ENCODE data around the gene USP28.

The USP28 gene

GRCh38 chr11:113817626-113818025 is 57.7 kb downstream of the USP28 start (continued):
- TF ChIP-seq PRDM2 (tag by site-specific recombination; IDR thresholded peaks at IDR 0.05; ENCODE audit: borderline replicate concordance) = no peak
- no peak for TF ChIP-seq PRDM4 (tag by site-specific recombination; IDR thresholded peaks at IDR 0.05)
- no peak for TF ChIP-seq WT1 (tag by site-specific recombination; IDR thresholded peaks at IDR 0.05)
- no peak for TF ChIP-seq HOXC10 (CRISPR knock-in tag; IDR thresholded peaks at IDR 0.05)

- TF ChIP-seq ZNF837 (tag by site-specific recombination; IDR thresholded peaks at IDR 0.05) (no peak), ZNF830 (tag by site-specific recombination; IDR thresholded peaks at IDR 0.05; ENCODE audit: low read depth) (no peak), SCRT2 (tag by site-specific recombination; IDR thresholded peaks at IDR 0.05) (no peak), GLI2 (tag by site-specific recombination; IDR thresholded peaks at IDR 0.05; ENCODE audit: borderline replicate concordance, low read depth) (no peak), ZNF2 (tag by site-specific recombination; IDR thresholded peaks at IDR 0.05) (no peak), ZNF311 (tag by site-specific recombination; IDR thresholded peaks at IDR 0.05; ENCODE audit: borderline replicate concordance) (no peak), OSR2 (tag by site-specific recombination; IDR thresholded peaks at IDR 0.05) (no peak), ZNF211 (tag by site-specific recombination; IDR thresholded peaks at IDR 0.05; ENCODE audit: low read depth) (no peak), ZNF473 (tag by site-specific recombination; IDR thresholded peaks at IDR 0.05) (no peak), CTCF (tag by site-specific recombination; IDR thresholded peaks at IDR 0.05) (no peak)
- CTCF ChIA-PET = interaction anchor here (0.6 to 3.8 kb wide), 4 partner anchors 11 to 444 kb away, joined by 3 to 28 read pairs (median 4); no protein-coding TSS in a partner anchor
- Histone ChIP-seq H3K4me1 (ENCODE audit: control insufficient read depth, insufficient read depth, low read length) (no peaks in the 10 kb centered on the region), H3K27ac (ENCODE audit: extremely low read depth, low read depth, low read length) (no peak overlapping the region), H3K4me3 (ENCODE audit: low read depth, low read length) (no peak overlapping the region), H3K9me3 (ENCODE audit: control insufficient read depth, insufficient read depth, low read depth, low read length) (no peaks in the 10 kb centered on the region), H3K36me3 (ENCODE audit: control insufficient read depth in 2 of 2, insufficient read depth in 1 of 2, low read length in 2 of 2) (peaks cover 0 to 70% of the 10 kb centered on the region in 2 experiments; a peak in 2 of 3 replicates)
- POLR2A ChIA-PET = no interaction called here
Measured at GRCh38 chr11:113817162-113817561, 58.2 kb downstream of the USP28 start.
